ENCODE results near the gene PAH.

The PAH gene

DNA sequence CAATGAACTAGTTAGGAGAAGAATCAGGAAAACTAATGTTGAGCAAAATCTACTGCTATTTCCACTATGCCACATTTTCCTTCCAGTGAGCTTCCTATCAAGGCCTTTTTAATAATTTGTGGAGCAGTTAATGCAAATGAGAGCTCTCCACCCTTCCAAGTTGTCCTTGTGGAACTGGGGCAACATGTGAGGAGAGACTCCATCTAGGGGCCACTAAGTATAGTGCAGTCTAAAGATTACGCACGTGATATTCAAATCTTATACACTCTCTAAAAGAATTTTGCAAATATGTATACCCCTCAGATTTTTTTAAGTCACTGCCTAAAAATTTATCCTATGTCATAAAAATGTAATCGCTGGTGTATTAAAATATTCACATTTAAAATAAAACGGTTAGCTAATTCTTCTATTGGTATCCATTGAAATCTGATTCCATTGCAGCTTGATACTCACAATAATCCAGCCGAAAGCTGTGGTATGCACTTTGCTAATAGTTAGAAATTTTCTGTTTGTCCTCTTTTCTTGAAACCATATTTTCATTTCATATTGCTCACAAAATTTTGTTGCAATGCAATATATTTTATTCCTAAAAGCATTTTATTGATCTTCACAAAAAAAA, 100.1 kb downstream of the PAH start:
- no peak for DNase-seq (ENCODE audit: low read depth)

DNA sequence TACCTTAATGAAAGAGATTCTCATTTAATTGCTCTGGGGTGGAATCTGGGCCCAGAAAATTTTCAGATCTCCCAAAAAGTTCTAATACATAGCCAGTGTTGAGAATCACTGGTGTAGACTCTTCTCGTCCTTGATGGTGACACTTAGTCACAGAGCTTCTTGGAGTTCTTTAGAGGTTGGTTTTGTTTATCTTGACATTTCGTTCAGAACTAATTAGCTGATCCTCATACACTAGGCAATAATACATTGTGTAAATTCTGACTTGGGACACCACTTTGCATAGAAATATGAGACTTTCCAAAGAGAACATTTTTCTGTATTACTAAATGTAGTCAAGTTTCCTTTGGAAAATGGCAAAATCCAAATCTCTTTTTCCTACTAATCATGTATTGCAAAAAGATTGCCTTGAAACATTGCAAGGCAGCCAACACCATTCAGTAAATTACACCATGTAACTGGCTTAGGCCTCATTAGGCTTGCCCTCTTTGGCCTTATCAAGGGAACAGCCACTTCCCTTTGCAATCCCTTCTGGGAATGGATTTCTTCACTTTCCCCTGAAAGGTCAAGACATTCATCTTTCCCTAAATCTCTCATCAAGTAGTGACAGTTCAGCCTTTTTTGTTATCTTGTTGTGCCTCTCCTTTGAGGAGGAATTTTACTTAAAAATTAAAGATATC, 102.2 kb downstream of the PAH start:
- no peak for DNase-seq (ENCODE audit: low read depth)

DNA sequence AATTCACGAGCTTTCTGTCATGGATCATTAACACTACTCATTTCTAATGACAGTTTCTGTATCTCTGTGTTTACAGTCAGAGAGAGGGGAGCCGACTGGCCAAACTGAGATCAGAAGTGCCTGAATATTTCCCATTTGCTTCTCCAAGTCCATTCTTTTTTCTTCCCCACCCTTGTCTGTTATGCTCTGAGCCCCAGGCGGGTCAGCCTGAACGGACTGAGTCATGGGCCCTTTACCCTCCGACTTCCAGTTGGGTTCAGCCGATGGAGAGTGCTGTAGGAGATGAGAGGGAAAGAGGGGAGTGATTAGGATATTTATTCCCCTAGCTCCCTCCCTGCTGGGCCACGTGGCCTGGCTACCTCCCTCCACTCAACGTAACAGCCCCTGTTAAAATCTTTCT, 104.7 kb downstream of the PAH start:
- no peak for DNase-seq (ENCODE audit: low read depth)

DNA sequence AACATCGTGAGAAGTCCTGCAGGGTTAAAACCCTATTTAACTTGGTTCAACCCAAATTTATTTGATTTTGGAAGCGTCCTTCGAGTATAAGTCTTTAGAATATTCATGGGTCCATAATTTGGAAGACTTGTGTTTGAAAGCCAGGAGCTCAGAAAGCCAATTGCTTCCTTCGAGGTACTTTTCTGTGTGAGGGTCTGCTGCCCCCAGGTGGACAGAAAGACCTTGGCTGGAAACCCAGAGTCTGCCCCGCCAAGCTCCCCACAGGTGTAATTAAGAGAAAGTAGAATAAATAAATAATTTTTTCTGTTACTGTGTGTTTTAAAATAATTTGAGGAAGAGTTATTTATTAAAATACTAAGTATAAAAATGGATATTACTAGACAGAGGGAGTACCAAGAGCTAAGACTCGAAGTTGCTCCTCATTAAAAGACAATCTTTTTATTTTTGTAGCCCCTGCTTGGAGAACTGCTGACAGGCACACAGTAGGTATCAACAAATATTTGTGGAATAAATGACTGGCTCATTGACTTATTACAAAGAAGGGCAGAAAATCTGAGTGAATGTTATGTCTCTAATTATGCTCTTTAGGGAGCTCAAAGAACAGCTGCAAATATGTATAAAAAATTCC, 105.8 kb downstream of the PAH start:
- no peak for DNase-seq (ENCODE audit: low read depth)

DNA sequence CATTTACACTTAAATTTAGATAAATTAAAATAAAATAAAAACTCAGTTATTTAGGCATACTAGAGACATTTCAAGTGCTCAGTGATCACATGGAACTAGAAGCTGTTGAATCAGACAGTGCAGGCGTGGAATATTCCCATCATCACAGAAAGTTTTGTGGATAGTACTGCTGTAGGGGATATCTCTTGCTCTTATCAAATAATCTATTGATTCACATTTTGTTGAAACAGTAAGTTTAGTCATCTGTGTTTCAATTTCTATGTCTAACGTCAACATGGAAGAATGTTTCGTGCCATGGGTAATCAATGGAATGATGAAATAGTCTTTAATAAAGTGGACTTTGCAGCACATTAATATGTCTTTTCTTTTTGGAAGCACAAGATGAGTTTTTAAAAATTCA, 108.6 kb downstream of the PAH start:
- no peak for DNase-seq (ENCODE audit: low read depth)

DNA sequence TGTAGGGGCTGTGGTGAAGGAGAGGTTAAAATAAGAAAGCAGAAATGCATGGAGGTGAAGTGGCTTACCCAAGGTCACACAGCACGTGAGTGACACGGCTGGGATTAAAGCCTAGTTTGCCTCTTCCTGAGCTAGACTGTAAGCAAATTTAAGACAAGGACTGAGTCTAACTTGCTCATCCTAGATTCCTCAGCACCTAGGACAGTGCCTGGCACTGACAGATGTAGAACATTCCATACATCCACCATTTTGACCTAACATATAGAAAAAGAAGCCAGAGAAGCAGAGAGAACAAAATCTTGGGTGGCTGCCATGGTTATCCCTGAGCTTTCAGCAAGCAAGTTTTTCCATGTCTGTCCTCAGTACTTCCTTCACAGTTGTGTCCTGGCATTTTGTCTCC, 110.5 kb downstream of the PAH start:
- DNase-seq (ENCODE audit: low read depth), result no peak

DNA sequence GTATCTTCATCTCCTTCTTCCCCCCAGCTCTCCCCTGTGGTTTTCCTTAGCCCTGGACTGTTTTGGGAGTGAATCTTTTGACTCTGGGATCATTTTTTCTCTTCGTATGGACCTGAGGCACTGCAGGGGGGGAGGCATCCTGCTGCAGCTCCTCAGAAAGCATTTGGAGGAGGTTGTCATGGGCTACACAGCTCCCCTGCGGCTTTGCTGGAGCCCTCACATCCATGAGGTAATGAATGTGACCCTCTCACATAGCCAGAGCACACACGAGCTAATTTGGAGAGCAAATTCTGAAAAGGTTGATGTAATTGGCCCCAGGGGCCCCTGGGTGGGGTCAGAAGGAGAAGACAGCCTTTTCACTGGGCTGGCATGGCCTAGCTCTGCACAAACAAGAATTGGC, 110.9 kb downstream of the PAH start:
- no peak for DNase-seq (ENCODE audit: low read depth)

DNA sequence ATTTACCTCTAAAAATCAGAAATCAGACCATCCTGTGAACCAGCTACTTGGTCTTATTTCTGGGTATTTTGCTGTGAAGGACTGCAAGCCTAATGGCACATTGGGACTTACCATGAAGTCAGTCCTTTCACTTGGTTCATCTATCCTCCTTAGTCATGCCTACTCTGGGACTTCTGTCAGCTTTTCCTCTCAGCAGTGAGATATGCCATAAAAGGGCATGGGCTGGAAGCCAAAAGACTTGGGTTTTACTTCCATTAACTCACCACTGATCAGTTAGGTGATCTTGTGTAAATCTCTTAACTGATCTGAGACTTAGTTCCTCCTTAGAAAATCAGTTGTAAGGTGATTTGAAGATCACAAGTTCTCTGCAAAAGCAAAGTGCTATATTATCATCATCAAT, 116.5 kb downstream of the PAH start:
- DNase-seq (ENCODE audit: low read depth), result no peak

DNA sequence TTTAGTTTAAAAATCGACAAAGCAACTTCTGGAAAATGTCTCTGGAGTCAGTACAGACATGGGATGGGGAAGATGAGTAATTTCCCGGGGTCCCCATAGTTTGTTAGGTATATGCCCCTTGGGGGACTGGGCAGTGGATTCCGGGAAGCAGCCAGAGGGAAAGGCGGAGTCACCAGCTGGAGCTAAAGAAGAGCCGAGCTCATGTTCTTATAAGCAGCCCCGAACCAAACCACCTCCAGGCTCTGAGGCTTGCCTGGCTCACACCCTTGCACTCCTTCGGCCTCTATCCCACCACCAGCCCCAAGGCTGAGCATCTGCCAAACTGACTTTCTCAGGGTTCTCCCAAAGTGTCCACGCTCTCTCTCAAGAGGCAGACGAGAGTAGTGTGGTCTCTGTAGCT, 117.8 kb downstream of the PAH start:
- no peak for DNase-seq (ENCODE audit: low read depth)

DNA sequence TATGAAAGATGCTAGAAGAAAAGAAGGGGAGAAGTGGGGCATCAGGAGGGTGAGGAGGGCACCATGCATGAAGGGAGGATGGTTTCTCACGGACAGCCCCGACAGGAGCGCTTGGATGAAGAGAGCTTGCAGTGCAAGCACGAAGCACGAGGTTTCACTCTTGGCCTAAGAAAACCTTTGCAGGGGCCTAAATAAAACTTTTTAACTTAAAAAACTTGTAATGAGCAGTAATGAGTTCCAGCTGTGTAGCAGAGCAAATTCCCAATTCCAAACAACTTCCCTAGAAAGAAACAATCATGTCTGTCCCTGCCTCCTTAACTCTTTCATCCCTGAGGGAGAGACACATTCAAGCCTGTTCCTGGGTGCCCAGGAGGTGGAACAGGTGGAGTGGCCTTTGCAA, 119.5 kb downstream of the PAH start:
- DNase-seq (ENCODE audit: low read depth), result no peak

DNA sequence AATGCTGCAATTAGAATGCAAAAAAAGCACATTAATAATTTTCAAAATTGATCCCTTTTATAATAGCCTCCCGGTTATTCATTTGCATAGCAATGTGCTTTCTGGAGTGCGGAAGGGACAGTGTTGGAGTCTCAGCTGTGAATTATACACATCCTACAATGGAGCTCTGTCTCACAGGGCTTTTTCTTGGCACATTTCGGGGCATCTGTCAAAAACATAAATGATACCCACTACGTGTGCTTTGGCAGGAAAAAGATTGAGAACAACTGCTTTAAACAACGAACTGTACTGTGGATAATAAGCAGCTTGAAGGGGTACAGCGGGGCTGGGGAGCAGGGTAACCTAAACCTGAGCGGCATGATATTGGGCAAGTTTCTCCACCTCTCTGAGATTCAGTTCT, 123.1 kb downstream of the PAH start:
- DNase-seq (ENCODE audit: low read depth), result no peak

All from stimulated activated CD8-positive, alpha-beta memory T cell treated with anti-CD3 and anti-CD28 coated beads, Interleukin-12 subunit alpha, Interleukin-12 subunit beta, amount 100 ng/mL, for 4 hours (primary cell).